ENCODE measurements around the gene GPR137B. TPM values are rescaled to one million over a fixed set of nuclear protein-coding genes. Genes with fewer than 3 reads are reported as not detected.

The GPR137B gene
- total and polyA plus RNA-seq, 2 of the 4 experiments (the other 2 are of a cell fraction): 4.5 to 12.3 TPM

- Histone ChIP-seq H2AFZ (replicated peaks; ENCODE audit: low read length, poor library complexity) (no peak overlapping the region), H3K14ac (replicated peaks; ENCODE audit: low read depth, low read length) (no peak overlapping the region), H3K4me3 (ENCODE audit: insufficient read depth, low read depth, low read length) (no peak overlapping the region), H2BK20ac (ENCODE audit: low read depth, low read length) (no peak overlapping the region), H3K23ac (ENCODE audit: low read depth, low read length) (no peak overlapping the region), H2BK120ac (ENCODE audit: low read depth, low read length) (no peak overlapping the region), H3K36me3 (ENCODE audit: control insufficient read depth, insufficient read depth, low read length) (no peaks in the 10 kb centered on the region), H2BK5ac (ENCODE audit: low read depth, low read length, poor library complexity, severe bottlenecking) (no peak overlapping the region), H3K9me3 (ENCODE audit: control insufficient read depth, insufficient read depth, low read length) (no peaks in the 10 kb centered on the region), H3K4me2 (ENCODE audit: low read depth, low read length) (no peak overlapping the region), H3K9me1 (ENCODE audit: insufficient read depth, low read length) (peaks cover 8% of the 10 kb centered on the region; the same call in 1 of the 2 replicates), H3K79me1 (ENCODE audit: low read depth in 1 of 2, low read length in 2 of 2) (peaks cover 7 to 9% of the 10 kb centered on the region in 2 experiments), H3K27ac (ENCODE audit: insufficient read depth, low read length) (no peak overlapping the region), H3K56ac (ENCODE audit: extremely low read depth, insufficient read depth, low read length) (no peak overlapping the region), H4K20me1 (ENCODE audit: insufficient read depth, low read length) (peaks cover 15% of the 10 kb centered on the region), H4K5ac (ENCODE audit: low read depth, low read length) (no peak overlapping the region), H3K4ac (ENCODE audit: low read depth, low read length) (no peak overlapping the region), H3K9ac (ENCODE audit: low read depth, low read length) (no peak overlapping the region), H4K8ac (ENCODE audit: low read depth in 2 of 2, low read length in 2 of 2) (no peak overlapping the region), H4K91ac (ENCODE audit: insufficient read depth, low read depth, low read length) (no peak overlapping the region), H2AK9ac (replicated peaks; ENCODE audit: low read depth, low read length, poor library complexity) (no peak overlapping the region), H3K4me1 (ENCODE audit: control insufficient read depth, insufficient read depth, low read length) (no peaks in the 10 kb centered on the region), H2AK5ac (ENCODE audit: low read depth, low read length) (no peak overlapping the region), H3K27me3 (ENCODE audit: control insufficient read depth, insufficient read depth, low read length) (no peaks in the 10 kb centered on the region), H3K18ac (ENCODE audit: low read depth, low read length) (no peak overlapping the region), H2BK15ac (ENCODE audit: low read depth, low read length) (no peak overlapping the region)
- no peak for TF ChIP-seq BHLHE40 (IDR thresholded peaks at IDR 0.05; ENCODE audit: low read depth, low read length)
- no peak for TF ChIP-seq CEBPB (IDR thresholded peaks at IDR 0.05; ENCODE audit: low read depth, low read length)
- no peak for TF ChIP-seq RAD21 (IDR thresholded peaks at IDR 0.05; ENCODE audit: low read length)
- TF ChIP-seq MAFK (IDR thresholded peaks at IDR 0.05; ENCODE audit: low read depth, low read length): no peak
- no peak for TF ChIP-seq SMC3 (IDR thresholded peaks at IDR 0.05; ENCODE audit: low read depth, low read length)
- no peak for TF ChIP-seq MAZ (IDR thresholded peaks at IDR 0.05; ENCODE audit: borderline replicate concordance, low read depth, low read length)
- TF ChIP-seq RFX5 (IDR thresholded peaks at IDR 0.05; ENCODE audit: low read depth, low read length): no peak
- no peak for TF ChIP-seq MXI1 (IDR thresholded peaks at IDR 0.05; ENCODE audit: borderline replicate concordance, low read depth, low read length)
- ChIA-PET CTCF (no interaction called here), POLR2A (ENCODE audit: unreplicated experiment) (no interaction called here)
- DNase-seq: no peak
- WGBS, 2 experiments (ENCODE audit: extremely low coverage in 2 of 2, insufficient read length in 1 of 2): no CpG with 5 or more reads among the region's 12 CpGs
- in situ Hi-C loops (cut with MboI; ENCODE audit: low sequenced_read_pairs) (no loop called here), dilution Hi-C loops (cut with HindIII; ENCODE audit: low sequenced_read_pairs, unreplicated experiment) (no loop called here), intact Hi-C loops (cut with micrococcal nuclease) (no loop called here)
- no TSS peak for BruUV-seq (replicated peaks)
- no peak for ATAC-seq (ENCODE audit: low read depth)
Measured at GRCh38 chr1:236151739-236152424, 9.5 kb downstream of the GPR137B start.
